Activated CD4-positive, alpha-beta T cell treated with anti-CD3 and anti-CD28 coated beads for 36 hours (primary cell): ENCODE measurements around the gene ERI3. TPM values are rescaled to one million over a fixed set of nuclear protein-coding genes. Genes with fewer than 3 reads are reported as not detected.

Experiments used
- ATAC-seq: fragments of 200-7000 bp; cut with Tn5 transposase; one replicate; pipeline ENCODE4 v1.10.0; 2021; ENCODE audit warnings: mild to moderate bottlenecking, moderate library complexity
- CTCF ChIA-PET: fragments of 350-600 bp; sonication (Branson Sonifier 250); formaldehyde crosslinking; loops from one replicate; lab custom pipeline; 2021; ENCODE audit warnings: antibody characterized with exemption; lab: Charles Lee
- POLR2A ChIA-PET: fragments of 350-600 bp; sonication (Branson Sonifier 250); formaldehyde crosslinking; loops from one replicate; lab custom pipeline; 2021; ENCODE audit warnings: antibody characterized with exemption, inconsistent platforms; lab: Charles Lee
- DNase-seq: peaks from one replicate; pipeline ENCODE4 v3.0.0-alpha.2; 2020
- H3K27ac Mint-ChIP-seq: one replicate; pipeline ENCODE4 v1.8.0; 2021; ENCODE audit warnings: mixed read lengths
- H3K27me3 Mint-ChIP-seq: one replicate; pipeline ENCODE4 v1.8.0; 2021; ENCODE audit warnings: mixed read lengths
- H3K36me3 Mint-ChIP-seq: one replicate; pipeline ENCODE4 v1.8.0; 2021; ENCODE audit warnings: low read depth, mixed read lengths
- H3K4me1 Mint-ChIP-seq: one replicate; pipeline ENCODE4 v1.8.0; 2021; ENCODE audit warnings: mixed read lengths
- H3K4me3 Mint-ChIP-seq: one replicate; pipeline ENCODE4 v1.8.0; 2021; ENCODE audit warnings: mild to moderate bottlenecking, moderate library complexity, mixed read lengths
- H3K9me3 Mint-ChIP-seq: one replicate; pipeline ENCODE4 v1.8.0; 2021; ENCODE audit warnings: low read depth, mixed read lengths
- intact Hi-C, 2 experiments: fragments of 100-400 bp; cut with DNase I in 1 of 2; cut with micrococcal nuclease in 1 of 2; formaldehyde crosslinking; loops; one replicate each; pipeline versions ENCODE4 v1.14.2 to v1.15.1; 2022 to 2024; cut with DNase I, micrococcal nuclease
- total RNA-seq, 2 experiments: library from RNA; stranded (reverse); gene quantifications; one replicate each; pipeline ENCODE4 v1.2.3, GENCODE V29; 2021

ERI3 gene
- total RNA-seq, 2 experiments from 2014 or later, result 36.7 to 41.3 TPM

- Mint-ChIP-seq H3K9me3 (no peaks in the 10 kb centered on the region), H3K27me3 (no peaks in the 10 kb centered on the region), H3K4me1 (no peaks in the 10 kb centered on the region), H3K27ac (no peak overlapping the region), H3K36me3 (peaks cover 20% of the 10 kb centered on the region), H3K4me3 (no peak overlapping the region)
- intact Hi-C loops, result no loop called here
- no peak for DNase-seq
- CTCF ChIA-PET, result interaction anchor here (1.3 kb wide), 1 partner anchor 9 kb away, joined by 6 read pairs; no protein-coding TSS in a partner anchor
- no peak for ATAC-seq
- POLR2A ChIA-PET, result no interaction called here
These were observed 58.3 kb downstream of the ERI3 start for GRCh38 chr1:44296806-44297205.

DNA sequence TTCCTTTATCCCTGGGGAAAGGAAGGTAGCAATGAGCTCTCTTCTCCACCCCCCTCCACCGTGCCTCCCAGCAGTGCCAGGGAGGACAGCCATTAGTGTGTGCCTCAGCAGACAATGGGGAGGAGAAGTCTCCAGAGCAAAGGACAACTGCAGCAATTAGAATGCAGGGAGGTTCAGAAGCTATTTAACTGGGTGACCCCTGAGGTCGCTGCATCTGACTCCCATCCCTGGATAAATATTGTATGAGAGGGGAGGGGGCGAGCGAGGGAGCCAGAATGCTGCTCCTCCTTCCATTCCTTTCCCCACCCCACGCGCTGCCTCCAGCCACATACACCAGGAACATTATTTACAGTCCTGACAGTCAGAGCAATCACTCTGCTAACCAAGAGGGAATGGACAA, 59.0 kb downstream of the ERI3 start:
- CTCF ChIA-PET, result interaction anchor here (1.3 kb wide), 1 partner anchor 10 kb away, joined by 6 read pairs; no protein-coding TSS in a partner anchor
- no peak for DNase-seq
- no peaks in the 10 kb centered on the region for H3K9me3 Mint-ChIP-seq
- H3K4me1 Mint-ChIP-seq, result no peaks in the 10 kb centered on the region
- H3K27ac Mint-ChIP-seq, result no peak overlapping the region
- intact Hi-C loops, result no loop called here
- POLR2A ChIA-PET, result no interaction called here
- ATAC-seq, result no peak
- no peak overlapping the region for H3K4me3 Mint-ChIP-seq
- peaks cover 20% of the 10 kb centered on the region for H3K36me3 Mint-ChIP-seq
- H3K27me3 Mint-ChIP-seq, result no peaks in the 10 kb centered on the region

DNA sequence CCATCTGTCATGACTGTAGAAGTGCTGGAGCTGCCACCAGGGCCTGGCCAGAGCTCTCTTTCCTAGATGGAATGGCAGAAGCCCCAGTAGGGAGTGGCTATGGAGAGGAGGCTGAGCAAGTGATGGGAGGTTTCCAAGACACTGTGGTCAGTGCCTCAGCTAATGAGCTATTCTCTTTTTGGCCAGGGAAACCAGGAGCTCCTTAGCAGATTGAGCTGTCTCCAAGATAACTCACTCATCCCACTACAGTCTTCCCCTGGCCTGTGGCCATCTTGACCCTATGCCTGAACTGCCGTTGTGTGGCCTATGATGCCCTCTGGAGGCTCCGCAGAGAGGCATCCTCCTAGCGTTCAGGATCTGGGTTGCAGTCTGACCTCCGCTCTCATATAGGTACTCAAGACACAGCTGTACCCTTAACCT, 60.5 kb downstream of the ERI3 start:
- no peak for ATAC-seq
- CTCF ChIA-PET, result no interaction called here
- intact Hi-C loops, result no loop called here
- DNase-seq, result no peak
- Mint-ChIP-seq H3K9me3 (no peaks in the 10 kb centered on the region), H3K4me3 (no peak overlapping the region), H3K4me1 (no peaks in the 10 kb centered on the region), H3K36me3 (peaks cover 21% of the 10 kb centered on the region), H3K27me3 (no peaks in the 10 kb centered on the region), H3K27ac (no peak overlapping the region)
- POLR2A ChIA-PET, result no interaction called here

- ATAC-seq (no peak), DNase-seq (no peak)
- Mint-ChIP-seq H3K9me3 (no peaks in the 10 kb centered on the region), H3K4me1 (no peaks in the 10 kb centered on the region), H3K27ac (no peak overlapping the region), H3K27me3 (no peaks in the 10 kb centered on the region), H3K36me3 (peaks cover 21% of the 10 kb centered on the region), H3K4me3 (no peak overlapping the region)
- intact Hi-C loops, result no loop called here
- CTCF ChIA-PET, result interaction anchor here (0.6 to 1.0 kb wide), 5 partner anchors 11 to 109 kb away, joined by 3 read pairs; no protein-coding TSS in a partner anchor
- POLR2A ChIA-PET, result no interaction called here
These were observed 61.2 kb downstream of the ERI3 start for GRCh38 chr1:44293761-44294315.

- CTCF ChIA-PET, result interaction anchor here (0.7 to 1.0 kb wide), 2 partner anchors 27 to 460 kb away, joined by 3 read pairs; no protein-coding TSS in a partner anchor
- DNase-seq (no peak), ATAC-seq (no peak)
- Mint-ChIP-seq H3K36me3 (peaks cover 23% of the 10 kb centered on the region), H3K4me3 (no peak overlapping the region), H3K27me3 (no peaks in the 10 kb centered on the region), H3K9me3 (no peaks in the 10 kb centered on the region), H3K4me1 (no peaks in the 10 kb centered on the region), H3K27ac (no peak overlapping the region)
- intact Hi-C loops, result no loop called here
- POLR2A ChIA-PET, result no interaction called here
These were observed 62.4 kb downstream of the ERI3 start for GRCh38 chr1:44292651-44293050.

GRCh38 chr1:44290250-44291094, 64.6 kb downstream of the ERI3 start:
- no peak overlapping the region for H3K27ac Mint-ChIP-seq
- H3K4me1 Mint-ChIP-seq, result no peaks in the 10 kb centered on the region
- intact Hi-C loops, result no loop called here
- H3K27me3 Mint-ChIP-seq, result no peaks in the 10 kb centered on the region
- peaks cover 20% of the 10 kb centered on the region for H3K36me3 Mint-ChIP-seq
- DNase-seq (no peak), ATAC-seq (no peak)
- no peak overlapping the region for H3K4me3 Mint-ChIP-seq
- ChIA-PET CTCF (interaction anchor here (1.1 kb wide), 1 partner anchor 281 kb away, joined by 3 read pairs; no protein-coding TSS in a partner anchor), POLR2A (interaction anchor here (0.6 kb wide), 1 partner anchor 431 kb away, joined by 5 read pairs; no protein-coding TSS in a partner anchor)
- no peaks in the 10 kb centered on the region for H3K9me3 Mint-ChIP-seq

DNA sequence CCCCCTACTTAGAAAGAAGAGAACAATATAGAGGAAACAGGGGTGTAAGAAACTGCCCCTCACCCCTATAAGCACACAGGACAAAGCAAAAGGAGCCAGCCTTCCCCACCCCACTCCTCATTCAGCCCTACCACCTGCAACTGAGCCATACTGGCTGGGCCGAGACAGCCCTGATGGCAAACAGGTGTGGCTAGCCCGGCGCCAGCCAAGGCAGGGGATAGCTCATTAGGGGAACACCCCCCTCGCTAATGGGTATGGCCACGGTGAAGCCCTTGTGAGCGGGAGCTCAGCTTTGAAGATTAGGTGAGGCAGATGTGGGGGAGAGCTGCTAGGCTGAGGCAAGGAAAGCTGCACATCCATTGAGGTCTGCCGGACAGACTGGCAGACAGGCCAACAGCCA, 65.5 kb downstream of the ERI3 start:
- intact Hi-C loops, result no loop called here
- DNase-seq, result no peak
- ATAC-seq, result no peak

GRCh38 chr1:44288883-44289282, 66.2 kb downstream of the ERI3 start:
- no peak overlapping the region for H3K4me3 Mint-ChIP-seq
- intact Hi-C loops, result no loop called here
- H3K27ac Mint-ChIP-seq, result no peak overlapping the region
- ChIA-PET CTCF (interaction anchor here (0.7 kb wide), 1 partner anchor 24 kb away, joined by 4 read pairs; no protein-coding TSS in a partner anchor), POLR2A (no interaction called here)
- ATAC-seq (no peak), DNase-seq (no peak)
- H3K9me3 Mint-ChIP-seq, result no peaks in the 10 kb centered on the region
- no peaks in the 10 kb centered on the region for H3K4me1 Mint-ChIP-seq
- H3K27me3 Mint-ChIP-seq, result no peaks in the 10 kb centered on the region
- H3K36me3 Mint-ChIP-seq, result peaks cover 13% of the 10 kb centered on the region

More for the DNA sequence above, 65.5 kb downstream of the ERI3 start:
- Mint-ChIP-seq H3K9me3 (no peaks in the 10 kb centered on the region), H3K4me1 (no peaks in the 10 kb centered on the region), H3K4me3 (no peak overlapping the region), H3K27ac (no peak overlapping the region), H3K36me3 (peaks cover 13% of the 10 kb centered on the region), H3K27me3 (no peaks in the 10 kb centered on the region)
- ChIA-PET POLR2A (no interaction called here), CTCF (interaction anchor here (0.7 kb wide), 1 partner anchor 25 kb away, joined by 4 read pairs; no protein-coding TSS in a partner anchor)

GRCh38 chr1:44284184-44284583, 70.9 kb downstream of the ERI3 start:
- ChIA-PET CTCF (interaction anchor here (0.6 kb wide), 1 partner anchor 1564 kb away, joined by 3 read pairs; no protein-coding TSS in a partner anchor), POLR2A (no interaction called here)
- DNase-seq, result no peak
- intact Hi-C loops, result no loop called here
- ATAC-seq, result no peak
- no peaks in the 10 kb centered on the region for H3K9me3 Mint-ChIP-seq
- H3K27ac Mint-ChIP-seq, result no peak overlapping the region
- H3K36me3 Mint-ChIP-seq, result peaks cover 13% of the 10 kb centered on the region
- no peaks in the 10 kb centered on the region for H3K27me3 Mint-ChIP-seq
- no peak overlapping the region for H3K4me3 Mint-ChIP-seq
- H3K4me1 Mint-ChIP-seq, result no peaks in the 10 kb centered on the region

DNA sequence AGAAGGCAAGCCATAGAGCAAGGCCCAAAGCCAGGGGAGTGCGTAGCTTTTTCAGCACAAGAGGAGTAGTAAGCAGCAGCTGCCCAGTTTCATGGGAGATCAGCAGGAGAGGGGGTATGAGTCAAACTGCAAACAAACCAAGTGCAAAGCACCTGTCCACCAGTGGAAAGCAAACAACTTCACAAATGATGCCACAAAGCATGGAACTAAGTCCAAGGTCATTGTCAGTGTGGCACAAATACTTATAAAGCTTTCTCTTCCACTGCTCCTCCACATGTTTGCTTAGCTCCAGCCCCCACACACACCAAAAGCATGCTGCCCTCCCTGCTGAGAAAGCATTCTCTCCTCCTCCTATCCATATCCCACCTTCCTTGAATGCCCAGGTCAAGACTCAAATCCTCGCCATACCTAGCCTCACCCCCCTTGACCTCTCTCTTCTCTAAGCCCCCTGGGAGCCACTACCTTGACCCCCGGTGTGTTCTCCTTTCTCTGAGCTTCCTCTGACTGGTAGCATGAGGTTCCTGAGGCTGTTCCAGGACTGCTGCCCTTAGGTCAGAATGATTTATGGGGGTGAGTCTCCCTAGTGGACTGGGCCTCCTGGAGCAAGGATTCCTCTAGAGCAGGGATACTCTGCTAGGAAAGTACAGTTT, 71.4 kb downstream of the ERI3 start:
- H3K27ac Mint-ChIP-seq, result no peak overlapping the region
- ChIA-PET CTCF (no interaction called here), POLR2A (interaction anchor here (1.2 kb wide), 1 partner anchor 18 kb away, joined by 3 read pairs; no protein-coding TSS in a partner anchor)
- no peaks in the 10 kb centered on the region for H3K27me3 Mint-ChIP-seq
- DNase-seq (no peak), ATAC-seq (no peak)
- H3K36me3 Mint-ChIP-seq, result peaks cover 13% of the 10 kb centered on the region
- intact Hi-C loops, result no loop called here
- no peaks in the 10 kb centered on the region for H3K4me1 Mint-ChIP-seq
- H3K9me3 Mint-ChIP-seq, result no peaks in the 10 kb centered on the region
- H3K4me3 Mint-ChIP-seq, result no peak overlapping the region

DNA sequence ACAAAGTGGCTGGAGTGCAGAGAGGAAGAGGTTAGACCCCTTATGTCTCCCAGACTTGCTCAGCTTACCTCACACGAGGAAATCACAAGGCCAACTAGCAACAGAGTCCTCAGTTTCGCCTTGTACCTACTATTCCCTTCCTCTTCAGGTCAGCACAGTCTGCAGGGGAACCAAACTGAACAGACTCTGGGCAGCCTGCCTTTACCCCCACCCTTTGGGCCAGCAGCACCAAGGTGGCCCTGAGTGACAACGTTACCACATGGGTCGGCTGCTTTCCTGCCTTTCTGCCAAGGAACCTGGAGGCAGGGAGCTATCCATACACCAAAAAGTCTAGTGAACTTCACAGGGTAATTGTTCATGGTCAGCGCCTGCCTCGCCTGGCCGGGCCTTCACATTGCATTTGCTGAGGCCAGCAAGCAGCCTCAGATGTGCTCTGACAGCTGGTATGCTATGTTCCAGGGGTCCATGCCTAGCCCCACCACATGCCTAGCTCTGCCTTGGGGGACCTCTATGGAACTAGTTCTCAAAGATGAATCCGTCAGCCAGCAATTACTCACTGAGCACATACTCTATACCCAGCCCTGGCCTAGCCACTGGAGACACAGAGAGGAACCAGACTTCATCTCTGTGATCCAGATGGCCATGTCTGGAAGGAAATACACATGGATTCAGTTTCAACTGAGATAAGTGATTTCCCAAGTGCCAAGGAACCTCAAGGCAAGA, 72.2 kb downstream of the ERI3 start:
- CTCF ChIA-PET, result interaction anchor here (0.6 kb wide), 1 partner anchor 10 kb away, joined by 3 read pairs; no protein-coding TSS in a partner anchor
- H3K27ac Mint-ChIP-seq, result no peak overlapping the region

More for the DNA sequence above, 72.2 kb downstream of the ERI3 start:
- no peak overlapping the region for H3K4me3 Mint-ChIP-seq
- H3K4me1 Mint-ChIP-seq, result no peaks in the 10 kb centered on the region
- peaks cover 11% of the 10 kb centered on the region for H3K36me3 Mint-ChIP-seq
- POLR2A ChIA-PET, result interaction anchor here (1.2 kb wide), 1 partner anchor 17 kb away, joined by 3 read pairs; no protein-coding TSS in a partner anchor
- DNase-seq (no peak), ATAC-seq (no peak)
- intact Hi-C loops, result no loop called here
- no peaks in the 10 kb centered on the region for H3K27me3 Mint-ChIP-seq
- H3K9me3 Mint-ChIP-seq, result no peaks in the 10 kb centered on the region
